DOHH2 (cell line): ENCODE measurements around the gene KCNQ1.

Experiments used
- H3F3A ChIP-seq: fragments of 200-600 bp; sonication (generic), shearing (Covaris generic); 2 replicates; pipeline ENCODE4 v1.6.0; 2016; ENCODE audit warnings: antibody characterized with exemption, mild to moderate bottlenecking; ENCODE audit not compliant: control insufficient read depth, insufficient read depth
- H3K27ac ChIP-seq: fragments of 200-600 bp; sonication (generic); 2 replicates; pipeline ENCODE4 v1.5.1; 2014; ENCODE audit warnings: low read depth, mild to moderate bottlenecking, low read length, moderate library complexity
- H3K27me3 ChIP-seq: fragments of 200-600 bp; sonication (generic); 2 replicates; pipeline ENCODE4 v1.6.1; 2014; ENCODE audit warnings: mild to moderate bottlenecking, low read length, mixed read lengths; ENCODE audit not compliant: control insufficient read depth
- H3K36me3 ChIP-seq: fragments of 200-600 bp; sonication (generic); 2 replicates; pipeline ENCODE4 v1.6.1; 2014; ENCODE audit warnings: mild to moderate bottlenecking, low read length, moderate library complexity, mixed read lengths; ENCODE audit not compliant: control insufficient read depth
- H3K4me1 ChIP-seq: fragments of 200-600 bp; sonication (generic); 2 replicates; pipeline ENCODE4 v1.6.1; 2014; ENCODE audit warnings: mild to moderate bottlenecking, low read length, mixed read lengths; ENCODE audit not compliant: control insufficient read depth
- H3K4me2 ChIP-seq: fragments of 200-600 bp; sonication (generic); 2 replicates; pipeline ENCODE4 v1.6.0; 2014; ENCODE audit warnings: mild to moderate bottlenecking, low read length, moderate library complexity
- H3K4me3 ChIP-seq: fragments of 200-600 bp; sonication (generic); 2 replicates; pipeline ENCODE4 v1.5.1; 2014; ENCODE audit warnings: mild to moderate bottlenecking, low read length, mixed read lengths
- H3K79me2 ChIP-seq: fragments of 200-600 bp; sonication (generic); 2 replicates; pipeline ENCODE4 v1.6.1; 2014; ENCODE audit warnings: mild to moderate bottlenecking, low read length, mixed read lengths; ENCODE audit not compliant: control insufficient read depth
- H3K9me2 ChIP-seq: fragments of 200-600 bp; sonication (generic); replicated peaks from 2 replicates; pipeline ENCODE4 v1.6.1; 2014; ENCODE audit warnings: mild to moderate bottlenecking, low read length, mixed read lengths; ENCODE audit not compliant: control insufficient read depth
- H3K9me3 ChIP-seq: fragments of 200-600 bp; sonication (generic); 2 replicates; pipeline ENCODE4 v1.6.1; 2014; ENCODE audit warnings: antibody characterized with exemption, low read length, mixed read lengths; ENCODE audit not compliant: control insufficient read depth, insufficient read depth
- H4K20me1 ChIP-seq: fragments of 200-600 bp; sonication (generic); 2 replicates; pipeline ENCODE4 v1.6.0; 2014; ENCODE audit warnings: low read depth, mild to moderate bottlenecking, antibody characterized with exemption, low read length, moderate library complexity; ENCODE audit not compliant: control insufficient read depth, insufficient read depth
- EZH2phosphoT487 ChIP-seq: fragments of 200-600 bp; sonication (generic); IDR thresholded peaks from 2 replicates; pipeline ENCODE4 v1.6.1; 2017; ENCODE audit warnings: borderline replicate concordance, mild to moderate bottlenecking, antibody characterized with exemption, low read length, moderate library complexity, mixed read lengths
- TF ChIP-seq, protein P1 (sequence below): fragments of 200-600 bp; sonication (generic); IDR thresholded peaks from one replicate; pipeline ENCODE4 v1.5.1; 2014; ENCODE audit warnings: antibody characterized with exemption, mild to moderate bottlenecking, low read depth, low read length; ENCODE audit not compliant: poor library complexity, severe bottlenecking

Gene KCNQ1

DNA sequence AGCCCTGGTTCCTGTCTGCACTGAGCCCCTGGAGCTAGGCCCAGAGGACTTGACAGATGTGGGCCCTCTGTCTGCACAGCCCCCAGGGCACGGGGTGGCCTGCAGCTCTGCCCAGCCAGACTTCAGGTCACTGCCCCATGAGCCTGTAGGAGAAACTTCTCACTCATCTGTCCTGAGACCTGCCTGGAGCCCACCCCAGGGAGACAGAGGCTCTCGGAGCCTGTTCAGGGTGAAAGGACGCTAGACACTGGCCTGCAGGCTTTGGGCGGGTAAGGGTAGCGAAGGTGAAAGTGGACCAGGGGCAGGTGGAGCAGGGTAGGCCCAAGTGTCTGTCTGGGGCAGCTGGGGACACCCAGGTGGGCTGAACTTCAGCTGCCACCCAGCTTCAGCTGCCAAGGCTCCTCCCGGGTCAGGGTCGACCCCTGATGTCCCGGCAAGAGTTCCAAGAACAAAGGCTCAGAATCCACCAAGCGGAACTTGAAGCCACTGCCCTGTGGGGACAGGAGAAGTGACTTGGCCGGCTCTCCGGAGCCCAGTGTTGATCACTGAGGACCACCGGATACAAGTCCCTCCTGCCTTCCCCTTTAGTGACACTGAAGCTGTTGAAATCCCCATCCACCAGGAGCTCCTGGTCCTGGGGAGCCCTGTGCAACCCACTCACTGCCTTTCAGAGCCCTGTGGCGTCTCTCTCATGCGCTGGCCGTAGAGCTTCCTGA lies 90.3 kb downstream of the KCNQ1 start:
- H4K20me1 ChIP-seq: peaks cover 10% of the 10 kb centered on the region
- no peaks in the 10 kb centered on the region for H3K79me2 ChIP-seq
- 0 out of 2 replicates have a peak, but pooled peaks cover 5% of the 10 kb centered on the region for H3K27me3 ChIP-seq
- TF ChIP-seq, protein P1, sequence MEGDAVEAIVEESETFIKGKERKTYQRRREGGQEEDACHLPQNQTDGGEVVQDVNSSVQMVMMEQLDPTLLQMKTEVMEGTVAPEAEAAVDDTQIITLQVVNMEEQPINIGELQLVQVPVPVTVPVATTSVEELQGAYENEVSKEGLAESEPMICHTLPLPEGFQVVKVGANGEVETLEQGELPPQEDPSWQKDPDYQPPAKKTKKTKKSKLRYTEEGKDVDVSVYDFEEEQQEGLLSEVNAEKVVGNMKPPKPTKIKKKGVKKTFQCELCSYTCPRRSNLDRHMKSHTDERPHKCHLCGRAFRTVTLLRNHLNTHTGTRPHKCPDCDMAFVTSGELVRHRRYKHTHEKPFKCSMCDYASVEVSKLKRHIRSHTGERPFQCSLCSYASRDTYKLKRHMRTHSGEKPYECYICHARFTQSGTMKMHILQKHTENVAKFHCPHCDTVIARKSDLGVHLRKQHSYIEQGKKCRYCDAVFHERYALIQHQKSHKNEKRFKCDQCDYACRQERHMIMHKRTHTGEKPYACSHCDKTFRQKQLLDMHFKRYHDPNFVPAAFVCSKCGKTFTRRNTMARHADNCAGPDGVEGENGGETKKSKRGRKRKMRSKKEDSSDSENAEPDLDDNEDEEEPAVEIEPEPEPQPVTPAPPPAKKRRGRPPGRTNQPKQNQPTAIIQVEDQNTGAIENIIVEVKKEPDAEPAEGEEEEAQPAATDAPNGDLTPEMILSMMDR: no peak
- TF ChIP-seq EZH2phosphoT487: no peak
- H3K36me3 ChIP-seq: no peaks in the 10 kb centered on the region
- H3K4me2 ChIP-seq: no peak overlapping the region
- no peaks in the 10 kb centered on the region for H3K9me2 ChIP-seq
- H3K9me3 ChIP-seq: no peaks in the 10 kb centered on the region
- peaks cover 6% of the 10 kb centered on the region for H3K4me1 ChIP-seq
- H3F3A ChIP-seq: no peaks in the 10 kb centered on the region
- no peak overlapping the region for H3K27ac ChIP-seq
- H3K4me3 ChIP-seq: no peak overlapping the region

DNA sequence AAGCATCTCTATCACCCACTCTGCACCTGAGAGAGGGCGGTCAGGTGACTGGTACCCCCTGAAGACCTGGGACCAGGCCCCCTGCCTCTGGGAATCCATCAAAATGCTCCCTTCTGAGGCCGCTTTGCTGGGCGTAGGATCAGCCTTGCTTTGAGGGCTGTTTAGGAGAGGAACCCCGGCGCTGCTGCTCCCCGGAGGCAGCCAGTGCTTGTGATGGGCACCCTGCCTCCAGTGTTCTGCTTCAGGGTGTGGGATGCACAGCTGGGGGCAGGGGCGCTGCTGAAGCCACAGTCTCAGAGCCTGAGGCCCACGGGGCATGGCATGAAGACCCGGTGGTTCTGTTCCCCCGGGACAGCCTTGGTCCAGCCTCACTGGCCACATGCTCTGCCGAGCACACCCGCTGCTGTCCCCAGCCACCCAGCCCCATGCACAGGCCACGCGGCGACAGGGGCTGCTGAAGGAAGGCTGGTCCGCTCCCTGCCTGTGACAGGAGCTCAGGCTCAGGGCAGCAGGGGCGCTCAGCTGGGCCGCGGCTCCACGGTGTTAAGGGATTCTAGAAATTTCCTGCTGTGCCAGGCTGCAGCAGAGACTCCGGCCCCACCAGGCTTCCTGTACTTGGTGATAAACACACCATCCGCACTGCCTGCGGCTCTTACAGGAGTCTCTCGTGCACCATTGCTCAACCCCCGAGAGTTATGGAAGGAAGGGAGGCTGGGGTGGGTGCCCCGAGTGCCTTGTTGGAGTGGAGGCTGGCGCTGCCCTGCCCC lies 91.0 kb downstream of the KCNQ1 start:
- no peak overlapping the region for H3K27ac ChIP-seq
- H3K9me2 ChIP-seq: no peaks in the 10 kb centered on the region
- H3K9me3 ChIP-seq: no peaks in the 10 kb centered on the region
- H3K36me3 ChIP-seq: no peaks in the 10 kb centered on the region
- TF ChIP-seq EZH2phosphoT487: no peak
- TF ChIP-seq, protein P1: no peak
- no peak overlapping the region for H3K4me2 ChIP-seq
- H3K4me3 ChIP-seq: no peak overlapping the region
- H3K79me2 ChIP-seq: no peaks in the 10 kb centered on the region
- H3K27me3 ChIP-seq: 0 out of 2 replicates have a peak, but pooled peaks cover 5% of the 10 kb centered on the region
- H3F3A ChIP-seq: no peaks in the 10 kb centered on the region
- H4K20me1 ChIP-seq: peaks cover 10% of the 10 kb centered on the region
- peaks cover 6% of the 10 kb centered on the region for H3K4me1 ChIP-seq

DNA sequence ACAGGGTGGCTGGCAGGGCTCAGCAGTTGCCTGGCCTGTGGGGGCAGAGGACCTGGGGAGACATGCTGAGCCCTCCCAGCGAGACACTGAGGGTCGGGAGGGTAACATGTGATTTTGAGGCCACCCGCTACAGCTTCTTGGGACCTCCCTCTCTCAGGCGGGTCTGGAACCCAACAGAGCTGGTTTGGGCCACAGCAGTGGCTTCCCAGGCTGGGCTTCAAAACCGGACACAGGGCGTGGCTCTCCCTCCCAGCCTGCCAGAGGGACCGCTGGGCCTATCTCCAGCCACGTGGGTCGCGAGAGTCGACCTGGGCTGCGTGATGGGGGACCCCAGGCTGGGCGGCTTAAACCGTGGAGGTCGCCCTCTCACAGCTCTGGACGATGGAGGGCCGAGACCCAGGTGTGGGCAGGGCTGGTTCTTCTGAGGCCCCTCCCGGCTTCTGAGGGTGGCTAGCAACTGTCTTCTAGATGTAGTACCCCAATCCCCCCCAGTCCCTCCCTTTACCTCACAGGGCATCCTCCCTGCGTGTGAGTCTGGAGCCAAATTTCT lies 91.7 kb downstream of the KCNQ1 start:
- H3K9me2 ChIP-seq: no peaks in the 10 kb centered on the region

More for the DNA sequence above, 91.7 kb downstream of the KCNQ1 start:
- Histone ChIP-seq H3K4me3 (no peak overlapping the region), H3K27ac (no peak overlapping the region), H3K79me2 (no peaks in the 10 kb centered on the region), H3K4me2 (no peak overlapping the region), H3F3A (no peaks in the 10 kb centered on the region), H4K20me1 (peaks cover 10% of the 10 kb centered on the region), H3K9me3 (no peaks in the 10 kb centered on the region), H3K27me3 (0 out of 2 replicates have a peak, but pooled peaks cover 5% of the 10 kb centered on the region), H3K36me3 (no peaks in the 10 kb centered on the region), H3K4me1 (peaks cover 6% of the 10 kb centered on the region)
- TF ChIP-seq, protein P1: no peak
